Activated CD8-positive, alpha-beta T cell treated with anti-CD3 and anti-CD28 coated beads for 36 hours (primary cell): ENCODE data around the gene KRTAP5-4. TPM values are rescaled to one million over a fixed set of nuclear protein-coding genes. Genes with fewer than 3 reads are reported as not detected.

Experiments
- ATAC-seq: fragments of 200-7000 bp; cut with Tn5 transposase; one replicate; pipeline ENCODE4 v1.10.0; 2021; ENCODE audit warnings: mild to moderate bottlenecking, moderate library complexity
- CTCF ChIA-PET: fragments of 350-600 bp; sonication (Branson Sonifier 250); formaldehyde crosslinking; loops from one replicate; lab custom pipeline; 2021; ENCODE audit warnings: antibody characterized with exemption; lab: Charles Lee
- POLR2A ChIA-PET: fragments of 350-600 bp; sonication (Branson Sonifier 250); formaldehyde crosslinking; loops from one replicate; lab custom pipeline; 2021; ENCODE audit warnings: antibody characterized with exemption; lab: Charles Lee
- DNase-seq: peaks from one replicate; pipeline ENCODE4 v3.0.0-alpha.2; 2020
- H3K27ac Mint-ChIP-seq: one replicate; pipeline ENCODE4 v1.8.0; 2021; ENCODE audit warnings: mild to moderate bottlenecking, mixed read lengths
- H3K27me3 Mint-ChIP-seq: one replicate; pipeline ENCODE4 v1.8.0; 2021; ENCODE audit warnings: mixed read lengths
- H3K36me3 Mint-ChIP-seq: one replicate; pipeline ENCODE4 v1.8.0; 2021; ENCODE audit warnings: low read depth, mixed read lengths
- H3K4me1 Mint-ChIP-seq: one replicate; pipeline ENCODE4 v1.8.0; 2021; ENCODE audit warnings: low read depth, mixed read lengths
- H3K4me3 Mint-ChIP-seq: one replicate; pipeline ENCODE4 v1.8.0; 2021; ENCODE audit warnings: mild to moderate bottlenecking, moderate library complexity, mixed read lengths
- H3K9me3 Mint-ChIP-seq: one replicate; pipeline ENCODE4 v1.8.0; 2021; ENCODE audit warnings: mixed read lengths
- CTCF ChIP-seq: fragments of 200-600 bp; IDR thresholded peaks from one replicate; pipeline ENCODE4 v1.8.0; 2022; ENCODE audit warnings: antibody characterized with exemption, mild to moderate bottlenecking
- intact Hi-C: fragments of 100-400 bp; cut with micrococcal nuclease; formaldehyde crosslinking; loops from one replicate; pipeline ENCODE4 v1.10.0; 2022
- total RNA-seq, 2 experiments: library from RNA; stranded (reverse); gene quantifications; one replicate each; pipeline ENCODE4 v1.2.3, GENCODE V29; 2021

KRTAP5-4 gene
- total RNA-seq, 2 experiments from 2014 or later: not detected

GRCh38 chr11:1633864-1634263 lies 11.9 kb upstream of the KRTAP5-4 start:
- ATAC-seq (no peak), DNase-seq (no peak)
- Mint-ChIP-seq H3K27me3 (peaks cover 10% of the 10 kb centered on the region), H3K9me3 (no peaks in the 10 kb centered on the region), H3K27ac (no peak overlapping the region), H3K36me3 (no peaks in the 10 kb centered on the region), H3K4me3 (no peak overlapping the region), H3K4me1 (no peaks in the 10 kb centered on the region)
- intact Hi-C loops: no loop called here
- no peak for TF ChIP-seq CTCF
- CTCF ChIA-PET: interaction anchor here (2.6 kb wide), 1 partner anchor 19 kb away, joined by 13 read pairs; no protein-coding TSS in a partner anchor
- POLR2A ChIA-PET: no interaction called here

- no peak for TF ChIP-seq CTCF
- DNase-seq (no peak), ATAC-seq (no peak)
- CTCF ChIA-PET: interaction anchor here (0.6 to 3.1 kb wide), 4 partner anchors 8 to 57 kb away, joined by 3 to 28 read pairs (median 12); no protein-coding TSS in a partner anchor
- H3K4me3 Mint-ChIP-seq: no peak overlapping the region
- no peaks in the 10 kb centered on the region for H3K9me3 Mint-ChIP-seq
- no peak overlapping the region for H3K27ac Mint-ChIP-seq
- H3K36me3 Mint-ChIP-seq: no peaks in the 10 kb centered on the region
- peaks cover 14% of the 10 kb centered on the region for H3K27me3 Mint-ChIP-seq
- POLR2A ChIA-PET: interaction anchor here (1.5 kb wide), 1 partner anchor 58 kb away, joined by 5 read pairs; no protein-coding TSS in a partner anchor
- H3K4me1 Mint-ChIP-seq: no peaks in the 10 kb centered on the region
- intact Hi-C loops: no loop called here
Measured at GRCh38 chr11:1632053-1632714, 10.2 kb upstream of the KRTAP5-4 start.

GRCh38 chr11:1631066-1631568 lies 9.2 kb upstream of the KRTAP5-4 start:
- Mint-ChIP-seq H3K36me3 (no peaks in the 10 kb centered on the region), H3K27me3 (peaks cover 13% of the 10 kb centered on the region), H3K9me3 (no peaks in the 10 kb centered on the region), H3K27ac (no peak overlapping the region), H3K4me1 (no peaks in the 10 kb centered on the region), H3K4me3 (no peak overlapping the region)
- no peak for TF ChIP-seq CTCF
- intact Hi-C loops: no loop called here
- ChIA-PET CTCF (interaction anchor here (1.2 to 3.1 kb wide), 6 partner anchors 9 to 85 kb away, joined by 3 to 28 read pairs (median 14); no protein-coding TSS in a partner anchor), POLR2A (interaction anchor here (1.5 kb wide), 1 partner anchor 56 kb away, joined by 5 read pairs; no protein-coding TSS in a partner anchor)
- ATAC-seq (no peak), DNase-seq (no peak)

GRCh38 chr11:1630271-1630670 lies 8.3 kb upstream of the KRTAP5-4 start:
- POLR2A ChIA-PET: no interaction called here
- H3K9me3 Mint-ChIP-seq: no peaks in the 10 kb centered on the region

More at GRCh38 chr11:1630271-1630670, 8.3 kb upstream of the KRTAP5-4 start:
- CTCF ChIA-PET: interaction anchor here (1.3 to 3.1 kb wide), 5 partner anchors 9 to 84 kb away, joined by 3 to 28 read pairs (median 18); no protein-coding TSS in a partner anchor
- no peak for TF ChIP-seq CTCF
- intact Hi-C loops: no loop called here
- no peak overlapping the region for H3K4me3 Mint-ChIP-seq
- H3K4me1 Mint-ChIP-seq: no peaks in the 10 kb centered on the region
- H3K27ac Mint-ChIP-seq: no peak overlapping the region
- DNase-seq (no peak), ATAC-seq (no peak)
- no peaks in the 10 kb centered on the region for H3K36me3 Mint-ChIP-seq
- peaks cover 13% of the 10 kb centered on the region for H3K27me3 Mint-ChIP-seq
